Measurements from ENCODE around the gene ACP5. TPM values are rescaled to one million over a fixed set of nuclear protein-coding genes. Genes with fewer than 3 reads are reported as not detected.

ACP5 gene
- total RNA-seq, 3 donors from 2014 or later = 24.3 to 35.1 (median 24.9) TPM

- intact Hi-C loops (cut with DNase I, micrococcal nuclease) = no loop called here
- H3K4me1 ChIP-seq (ENCODE audit: low read depth) = no peaks in the 10 kb centered on the region
- peak; percentile 85 for TF ChIP-seq CTCF (IDR thresholded peaks at IDR 0.05)
- DNase-seq (peak; percentile 69 to 88 (median 85)), ATAC-seq (peak; percentile 96)
- no peak overlapping the region for H3K4me3 ChIP-seq
- no peaks in the 10 kb centered on the region for H3K36me3 ChIP-seq (ENCODE audit: low read depth)
- H3K9me3 ChIP-seq = no peaks in the 10 kb centered on the region
These were observed 10.0 kb upstream of the ACP5 start for GRCh38 chr19:11587302-11587974.

GRCh38 chr19:11586331-11586730 is 8.9 kb upstream of the ACP5 start:
- intact Hi-C loops (cut with DNase I, micrococcal nuclease) = no loop called here
- no peak for ATAC-seq
- no peak for TF ChIP-seq CTCF (IDR thresholded peaks at IDR 0.05)

GRCh38 chr19:11581740-11582139 is 4.3 kb upstream of the ACP5 start:
- intact Hi-C loops (cut with DNase I, micrococcal nuclease) = no loop called here
- peak; percentile 50 for ATAC-seq

More at GRCh38 chr19:11586331-11586730, 8.9 kb upstream of the ACP5 start:
- H3K4me3 ChIP-seq = no peak overlapping the region
- no peaks in the 10 kb centered on the region for H3K36me3 ChIP-seq (ENCODE audit: low read depth)
- no peak for DNase-seq
- H3K4me1 ChIP-seq (ENCODE audit: low read depth) = no peaks in the 10 kb centered on the region
- H3K9me3 ChIP-seq = no peaks in the 10 kb centered on the region

GRCh38 chr19:11580116-11580515 is 2.7 kb upstream of the ACP5 start:
- Histone ChIP-seq H3K36me3 (ENCODE audit: low read depth) (no peaks in the 10 kb centered on the region), H3K4me1 (ENCODE audit: low read depth) (peaks cover 2% of the 10 kb centered on the region), H3K9me3 (no peaks in the 10 kb centered on the region), H3K4me3 (no peak overlapping the region)
- TF ChIP-seq CTCF (IDR thresholded peaks at IDR 0.05) = no peak
- intact Hi-C loops (cut with DNase I, micrococcal nuclease) = no loop called here
- ATAC-seq (no peak), DNase-seq (no peak)

More at GRCh38 chr19:11581740-11582139, 4.3 kb upstream of the ACP5 start:
- TF ChIP-seq CTCF (IDR thresholded peaks at IDR 0.05) = no peak
- H3K36me3 ChIP-seq (ENCODE audit: low read depth) = no peaks in the 10 kb centered on the region
- no peak for DNase-seq
- H3K4me1 ChIP-seq (ENCODE audit: low read depth) = peaks cover 2% of the 10 kb centered on the region
- no peaks in the 10 kb centered on the region for H3K9me3 ChIP-seq
- H3K4me3 ChIP-seq = no peak overlapping the region

- DNase-seq (peak; percentile 72 to 81 (median 75)), ATAC-seq (peak; percentile 76)
- Histone ChIP-seq H3K36me3 (ENCODE audit: low read depth) (no peaks in the 10 kb centered on the region), H3K4me3 (no peak overlapping the region), H3K9me3 (no peaks in the 10 kb centered on the region), H3K4me1 (ENCODE audit: low read depth) (peaks cover 2% of the 10 kb centered on the region)
- TF ChIP-seq CTCF (IDR thresholded peaks at IDR 0.05) = no peak
- intact Hi-C loops (cut with DNase I, micrococcal nuclease) = loop anchor here in 1 of 2 donors (10.0 kb wide), 1 partner anchor 84 kb away; no protein-coding TSS in a partner anchor
These were observed 1.1 kb upstream of the ACP5 start for GRCh38 chr19:11578258-11579142.

Data from mucosa of descending colon (tissue), 3 donors.